Measurements from ENCODE around the gene EXOC3L1.

Gene EXOC3L1

DNA sequence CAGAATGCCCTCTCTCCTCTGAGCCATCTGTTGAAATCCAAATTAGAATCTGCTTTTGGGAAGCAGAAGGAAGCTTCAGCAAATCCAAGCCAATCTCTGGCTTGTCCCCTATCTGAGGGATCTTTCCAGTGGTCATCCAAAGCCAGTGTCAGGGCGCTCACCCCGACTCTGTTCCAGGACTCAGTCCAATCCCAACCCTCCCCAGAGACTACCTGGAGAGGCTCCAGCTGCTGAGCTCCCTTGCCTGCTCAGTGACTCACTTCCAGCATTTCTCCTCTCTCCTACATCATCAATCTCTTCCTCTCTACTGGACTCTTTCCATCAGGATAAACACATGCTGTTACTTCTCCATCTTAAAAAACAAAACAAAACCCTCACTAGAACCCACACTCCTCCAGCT lies 8.6 kb downstream of the EXOC3L1 start:
- no peak for DNase-seq

DNA sequence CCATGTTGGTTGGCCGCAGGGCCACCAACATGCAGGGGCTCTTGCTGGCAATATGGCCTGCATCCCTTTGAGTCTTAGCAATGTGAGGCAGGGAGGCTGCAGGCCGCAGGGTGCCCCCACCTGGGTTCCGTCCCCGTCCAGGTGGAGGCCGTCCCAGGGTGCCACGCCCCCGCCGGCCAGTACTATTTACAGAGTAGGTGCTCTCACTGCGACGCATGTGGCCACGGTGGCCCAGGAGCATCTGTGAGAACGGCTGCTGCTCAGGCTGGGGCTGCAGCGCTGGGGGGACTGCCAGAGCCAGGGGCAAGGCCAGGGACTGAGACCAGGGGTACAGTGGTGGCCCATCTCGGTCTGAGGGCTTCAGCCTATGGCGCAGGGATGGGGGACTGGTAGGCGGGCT lies 9.8 kb downstream of the EXOC3L1 start:
- DNase-seq: no peak

- DNase-seq: no peak
These were observed 10.4 kb downstream of the EXOC3L1 start for GRCh38 chr16:67179421-67180080.

- DNase-seq: no peak
These were observed 11.9 kb downstream of the EXOC3L1 start for GRCh38 chr16:67177743-67178699.

- no peak for DNase-seq
These were observed 13.3 kb downstream of the EXOC3L1 start for GRCh38 chr16:67176662-67177061.

GRCh38 chr16:67174706-67175231 lies 15.2 kb downstream of the EXOC3L1 start:
- DNase-seq: no peak

DNA sequence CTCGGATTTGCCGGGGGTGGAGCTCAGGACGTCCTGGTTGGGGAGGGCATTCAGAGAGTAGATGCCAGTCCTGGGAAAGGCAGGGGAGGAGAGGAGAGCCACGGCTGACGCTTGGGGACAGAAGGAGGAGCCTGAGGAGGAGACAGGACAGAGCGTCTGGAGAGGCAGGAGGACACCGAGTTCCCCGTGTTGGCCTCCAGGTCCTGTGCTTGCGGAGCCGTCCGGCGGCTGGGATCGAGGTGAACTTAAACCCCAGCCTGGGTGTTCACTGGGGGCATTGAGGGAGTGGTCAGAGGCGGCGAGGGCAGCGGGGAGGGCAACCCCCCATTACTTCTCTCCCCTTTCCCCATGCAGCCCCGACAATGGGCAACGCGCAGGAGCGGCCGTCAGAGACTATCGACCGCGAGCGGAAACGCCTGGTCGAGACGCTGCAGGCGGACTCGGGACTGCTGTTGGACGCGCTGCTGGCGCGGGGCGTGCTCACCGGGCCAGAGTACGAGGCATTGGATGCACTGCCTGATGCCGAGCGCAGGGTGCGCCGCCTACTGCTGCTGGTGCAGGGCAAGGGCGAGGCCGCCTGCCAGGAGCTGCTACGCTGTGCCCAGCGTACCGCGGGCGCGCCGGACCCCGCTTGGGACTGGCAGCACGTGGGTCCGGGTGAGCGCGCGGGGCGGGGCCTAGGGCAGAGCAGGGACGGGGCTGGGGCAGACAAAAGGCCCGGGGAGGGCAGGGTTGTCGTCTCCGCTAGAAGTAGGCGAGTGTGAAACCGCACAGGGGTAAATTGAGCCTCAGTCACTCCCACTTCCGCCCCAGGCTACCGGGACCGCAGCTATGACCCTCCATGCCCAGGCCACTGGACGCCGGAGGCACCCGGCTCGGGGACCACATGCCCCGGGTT lies 15.9 kb downstream of the EXOC3L1 start:
- DNase-seq: peak; percentile 29

GRCh38 chr16:67173323-67173722 lies 16.6 kb downstream of the EXOC3L1 start:
- no peak for DNase-seq

DNA sequence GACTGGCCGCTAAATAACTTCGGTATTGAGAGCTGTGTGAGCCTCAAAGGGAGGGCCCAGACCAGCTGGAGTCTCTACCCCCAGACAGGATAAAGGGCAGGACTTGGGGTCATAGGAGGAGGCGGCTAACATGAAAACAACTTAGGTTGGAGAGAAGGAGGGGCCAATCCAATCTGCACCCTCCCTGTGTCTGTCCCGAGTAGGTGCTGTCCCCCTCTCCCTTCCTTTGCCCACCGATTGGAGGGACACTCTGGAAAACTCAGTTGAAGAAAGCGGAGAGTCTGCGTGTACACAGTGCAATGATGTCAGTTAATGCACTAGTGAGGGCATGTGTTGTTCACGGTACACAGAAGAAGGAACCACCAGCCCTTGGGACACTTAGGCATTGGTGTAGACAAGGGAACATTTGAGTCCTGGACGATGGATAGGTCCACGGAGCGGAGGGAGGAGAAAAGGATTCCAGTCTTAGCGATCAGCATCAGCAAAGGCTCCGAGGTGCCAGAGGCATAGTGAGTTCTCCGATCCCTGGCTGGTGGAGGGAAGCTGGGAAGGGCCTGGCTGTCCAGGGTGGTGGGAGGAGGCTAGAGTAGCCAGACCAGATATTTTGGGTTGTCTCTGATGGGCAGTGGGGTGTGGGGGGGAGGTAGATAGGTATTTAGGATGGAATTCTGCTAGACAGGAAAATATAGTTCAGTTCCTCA lies 18.8 kb downstream of the EXOC3L1 start:
- DNase-seq: no peak

DNA sequence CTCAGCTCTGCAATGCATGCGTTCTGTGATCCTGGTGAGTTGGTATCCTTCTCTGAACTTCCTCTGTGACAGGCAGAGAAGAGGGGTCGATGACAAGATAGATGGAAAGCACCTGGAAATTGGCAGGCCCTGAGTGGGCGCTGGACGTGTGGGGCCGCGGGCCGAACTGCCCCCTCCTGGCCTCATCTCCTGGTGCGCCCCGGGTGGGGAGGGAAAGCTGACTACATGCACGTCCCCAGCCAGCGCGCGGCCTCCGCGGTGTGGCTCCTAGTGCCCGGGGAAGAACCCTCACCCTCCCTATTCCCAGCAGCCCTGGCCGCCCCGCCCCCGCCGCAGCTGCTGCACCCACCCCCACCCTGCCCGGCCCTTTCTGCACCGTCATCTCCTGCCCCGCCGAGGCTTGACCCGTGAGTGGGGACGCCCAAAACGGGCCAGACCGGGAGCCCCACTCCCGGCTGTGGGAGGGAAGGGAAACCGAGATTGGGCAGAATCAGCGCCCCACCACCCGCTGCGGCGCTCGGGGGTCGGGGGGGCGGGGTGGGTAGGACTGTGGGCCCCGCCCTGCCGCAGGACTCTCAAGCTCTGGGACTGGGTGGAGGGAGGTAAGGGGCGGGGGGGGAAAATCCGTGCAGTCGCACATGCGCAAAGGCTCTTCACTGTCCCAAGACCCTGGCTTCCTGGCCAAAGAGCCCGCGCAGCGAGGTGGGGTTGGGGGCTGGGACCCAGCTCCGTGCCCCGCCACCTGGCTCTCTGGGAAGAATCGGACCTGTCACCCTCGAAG lies 19.6 kb downstream of the EXOC3L1 start, which contains the start of gene NOL3:
Gene NOL3, plus strand, starts transcription at position 371 of the 781 bp plus-strand sequence.
- peak; percentile 60 for DNase-seq

GRCh38 chr16:67169642-67170167 lies 20.2 kb downstream of the EXOC3L1 start:
- DNase-seq: no peak

DNA sequence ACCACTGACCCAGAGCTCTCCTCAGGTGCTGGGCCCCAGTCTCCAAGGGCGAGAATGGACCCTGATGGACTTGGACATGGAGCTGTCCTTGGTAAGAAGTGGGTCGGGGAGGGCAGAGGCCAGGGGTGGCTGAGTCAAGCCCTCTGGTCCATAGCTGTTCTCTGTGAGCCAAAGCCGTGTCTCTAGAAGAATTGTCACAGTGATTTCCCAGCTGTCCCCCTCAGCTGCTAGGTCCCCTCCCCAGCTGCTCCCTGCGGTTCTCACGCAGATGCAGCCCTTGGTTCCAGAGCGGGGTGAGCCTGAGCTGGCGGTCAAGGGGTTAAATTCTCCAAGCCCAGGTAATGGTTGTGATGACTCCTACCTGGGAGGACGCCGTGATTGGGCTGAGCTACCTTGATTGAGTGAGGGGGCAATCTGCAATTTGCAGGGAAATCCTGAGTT lies 20.9 kb downstream of the EXOC3L1 start:
- DNase-seq: no peak

DNA sequence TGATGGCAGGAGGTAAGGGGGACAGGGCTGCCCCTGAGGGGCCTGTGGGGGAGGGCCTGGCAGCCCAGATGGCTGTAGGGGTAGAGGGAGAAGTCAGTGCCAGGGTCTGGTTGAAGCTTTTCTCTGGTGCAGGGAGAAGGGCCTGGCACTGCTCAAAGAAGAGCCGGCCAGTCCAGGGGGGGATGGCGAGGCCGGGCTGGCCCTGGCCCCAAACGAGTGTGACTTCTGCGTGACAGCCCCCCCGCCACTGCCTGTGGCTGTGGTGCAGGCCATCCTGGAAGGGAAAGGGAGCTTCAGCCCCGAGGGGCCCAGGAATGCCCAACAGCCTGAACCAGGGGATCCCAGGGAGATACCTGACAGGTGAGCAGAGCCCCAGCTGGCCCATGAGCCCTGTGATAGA lies 22.3 kb downstream of the EXOC3L1 start:
- DNase-seq: no peak

DNA sequence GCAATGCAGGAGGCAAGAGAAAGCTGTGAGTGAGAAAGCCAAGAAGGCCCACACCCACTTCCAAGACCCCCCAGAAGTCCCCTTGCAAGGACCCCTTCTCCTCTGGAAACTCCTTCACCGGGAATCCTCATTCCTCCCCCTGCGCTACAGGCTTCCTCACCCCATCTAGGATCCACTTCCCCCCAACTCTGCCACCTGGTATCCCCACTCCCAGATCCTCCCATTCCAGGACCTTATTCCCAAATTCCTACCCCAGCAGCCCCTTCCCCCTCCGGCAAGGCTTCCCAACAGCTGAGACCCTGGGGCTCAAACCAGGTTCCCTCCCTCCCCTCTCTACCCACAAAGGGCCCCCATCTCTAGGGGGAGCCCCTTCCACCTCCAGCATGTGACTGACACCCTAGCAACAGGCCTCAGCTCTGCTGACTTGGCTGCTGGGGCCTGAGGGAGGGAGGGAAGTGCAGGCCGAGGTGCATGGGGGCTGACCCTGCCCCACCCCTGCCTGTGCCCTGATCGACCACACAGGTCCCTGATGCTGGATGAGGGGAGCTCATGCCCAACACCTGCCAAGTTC lies 23.3 kb downstream of the EXOC3L1 start:
- DNase-seq: no peak

DNA sequence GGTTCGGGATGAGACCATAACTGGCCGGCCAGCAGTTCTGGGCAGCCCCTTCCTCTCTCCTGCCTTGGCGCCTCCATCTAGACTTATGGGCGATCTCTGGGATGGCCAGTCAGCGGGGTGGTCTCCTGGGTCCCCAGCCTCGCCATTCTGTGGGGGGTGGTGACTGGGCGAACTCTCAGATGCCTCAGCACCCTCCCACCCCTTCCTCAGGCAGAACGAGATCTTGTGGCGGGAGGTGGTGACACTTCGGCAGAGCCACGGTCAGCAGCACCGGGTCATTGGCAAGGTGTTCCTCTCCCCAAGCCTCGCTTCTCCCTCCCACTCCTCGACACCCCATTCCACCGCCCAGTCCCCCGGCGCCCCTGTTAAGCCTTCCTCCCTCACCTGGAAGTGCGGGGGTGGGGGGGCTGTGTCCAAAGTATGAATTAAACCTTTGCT lies 23.8 kb downstream of the EXOC3L1 start:
- DNase-seq: no peak

GRCh38 chr16:67165121-67166078 lies 24.5 kb downstream of the EXOC3L1 start:
- no peak for DNase-seq

DNA sequence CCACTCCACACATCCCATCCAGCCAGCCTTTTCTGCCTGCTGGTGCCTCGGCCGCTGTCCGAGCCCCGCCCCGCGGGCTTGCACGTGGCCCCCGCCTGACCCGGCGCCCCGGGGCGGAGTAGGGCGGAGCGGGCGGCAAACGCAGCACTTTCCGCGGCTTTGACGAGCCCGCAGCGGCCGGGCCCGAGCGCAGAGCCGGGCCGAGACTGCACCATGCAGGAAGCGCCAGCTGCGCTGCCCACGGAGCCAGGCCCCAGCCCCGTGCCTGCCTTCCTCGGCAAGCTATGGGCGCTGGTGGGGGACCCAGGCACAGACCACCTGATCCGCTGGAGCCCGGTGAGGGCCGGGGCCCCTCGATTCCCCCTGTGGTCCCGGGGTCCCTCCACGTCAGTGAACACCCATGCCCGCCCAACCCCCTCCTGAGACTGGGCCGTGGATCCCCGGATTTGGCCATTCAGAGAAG lies 25.3 kb downstream of the EXOC3L1 start, which contains the start of gene HSF4:
Gene HSF4, plus strand, starts transcription at position 147 of the 463 bp plus-strand sequence. Its CDS starts 67 bp downstream, at position 214.
- DNase-seq: no peak

DNA sequence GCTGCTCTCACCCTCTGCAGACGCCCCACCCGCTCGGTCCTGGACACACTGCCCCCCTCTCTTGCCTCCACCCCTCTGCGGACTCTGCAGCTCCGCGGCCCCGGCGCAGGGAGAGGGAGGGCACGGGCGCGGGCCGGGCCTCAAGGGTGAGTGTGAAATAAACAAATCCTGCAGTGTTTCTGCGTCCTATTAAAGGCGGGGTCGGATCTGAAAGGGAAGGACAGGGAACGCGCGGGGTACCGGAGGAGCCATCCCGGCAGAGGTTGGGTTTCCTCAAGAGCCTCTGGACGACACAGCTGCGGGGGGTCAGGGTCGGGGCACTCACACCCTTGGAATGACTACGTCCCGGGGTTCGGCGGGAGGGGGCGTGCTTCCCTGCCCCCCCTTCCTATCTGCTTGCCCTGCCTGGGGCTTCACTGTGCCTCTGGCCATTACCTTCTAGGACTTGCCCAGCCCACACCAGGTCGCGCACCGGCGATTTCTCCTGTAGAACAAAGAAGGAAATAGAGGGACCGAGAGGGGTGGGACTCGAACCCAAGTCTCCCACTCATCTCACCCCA lies 25.9 kb downstream of the EXOC3L1 start:
- no peak for DNase-seq

Measured in GOT3 (cell line).